Esophagus squamous epithelium (tissue), 5 donors: ENCODE results near the gene SLC35F6. TPM values are rescaled to one million over a fixed set of nuclear protein-coding genes. Genes with fewer than 3 reads are reported as not detected.
"Not testable (repeated sequence)": the region's sequence is repeated elsewhere in the genome, so short reads cannot be mapped to it uniquely, and the experiment has no call there.

Source experiments
- DNase-seq: peaks from one replicate; lab custom pipeline; 2025; lab: John Stamatoyannopoulos, UW
- H3K27ac ChIP-seq, 4 donors: fragments of 200-600 bp; sonication (generic); one replicate each; pipeline ENCODE4 v1.5.1; 2016 to 2019; ENCODE audit warnings: mild to moderate bottlenecking in 1 of 4
- H3K27me3 ChIP-seq, 4 donors: fragments of 200-600 bp; sonication (generic); 1 replicate in 3 of 4; 2 replicates in 1 of 4; pipeline versions ENCODE4 v1.5.1 to v1.6.0; 2017 to 2021; ENCODE audit warnings: antibody characterized with exemption in 1 of 4
- H3K36me3 ChIP-seq, 3 donors: fragments of 200-600 bp; sonication (generic); one replicate each; pipeline ENCODE4 v1.5.1; 2016 to 2019
- H3K4me1 ChIP-seq, 3 donors: fragments of 200-600 bp; sonication (generic); one replicate each; pipeline ENCODE4 v1.5.1; 2017 to 2019
- H3K4me3 ChIP-seq, 4 donors: fragments of 200-600 bp; sonication (generic); 1 replicate in 3 of 4; 2 replicates in 1 of 4; pipeline ENCODE4 v1.5.1; 2016 to 2019; ENCODE audit warnings: mild to moderate bottlenecking in 2 of 4, moderate library complexity in 1 of 4
- H3K9me3 ChIP-seq, 3 donors: fragments of 200-600 bp; sonication (generic); one replicate each; pipeline ENCODE4 v1.5.1; 2016 to 2019
- CTCF ChIP-seq, 6 experiments: fragments of 450-650 bp in 4 of 6; fragments of 200-600 bp in 2 of 6; sonication (generic) in 2 of 6; IDR thresholded peaks; one replicate each; pipeline ENCODE4 v1.5.1; 2016 to 2019; ENCODE audit warnings: antibody characterized with exemption in 6 of 6, mild to moderate bottlenecking in 4 of 6, moderate library complexity in 4 of 6
- POLR2A ChIP-seq, 4 donors: fragments of 450-650 bp; IDR thresholded peaks; one replicate each; pipeline ENCODE4 v1.6.1; 2017; ENCODE audit warnings: antibody characterized with exemption in 4 of 4, mild to moderate bottlenecking in 4 of 4, moderate library complexity in 3 of 4
- WGBS, 2 donors: methylation state at CpG; one replicate each; pipeline ENCODE4 v1.1.5; 2018; 5-methylcytosine and 5-hydroxymethylcytosine counted together
- intact Hi-C: fragments of 100-400 bp; cut with DNase I; formaldehyde crosslinking; loops from one replicate; pipeline ENCODE4 v1.15.0; 2022
- total RNA-seq, 4 donors: library from RNA; depleted of rRNA; stranded (reverse); fragments of >200 nt; gene quantifications; one replicate each; pipeline ENCODE4 v1.1.0, GENCODE V29; 2016
- donor health status: DM: yes; HTN: yes; CAD: no.

SLC35F6 gene
- total RNA-seq, 4 donors from 2014 or later: 39.6 to 61.4 (median 48.0) TPM

GRCh38 chr2:26744953-26745352, 19.1 kb upstream of the SLC35F6 start:
- 80 to 81% methylated on average over 2 to 3 of the region's 3 CpGs for WGBS, 2 donors
- Histone ChIP-seq H3K36me3 (no peaks in the 10 kb centered on the region), H3K4me1 (peaks cover 0 to 14% (median 0%) of the 10 kb centered on the region in 3 donors), H3K4me3 (no peak overlapping the region), H3K27ac (no peak overlapping the region), H3K27me3 (no peaks in the 10 kb centered on the region), H3K9me3 (no peaks in the 10 kb centered on the region)
- intact Hi-C loops: no loop called here
- no peak for TF ChIP-seq CTCF (IDR thresholded peaks at IDR 0.05)
- TF ChIP-seq POLR2A (IDR thresholded peaks at IDR 0.05): no peak
- DNase-seq: no peak

GRCh38 chr2:26745609-26746327, 18.3 kb upstream of the SLC35F6 start:
- H3K4me1 ChIP-seq: peaks cover 0 to 18% (median 0%) of the 10 kb centered on the region in 3 donors
- no peaks in the 10 kb centered on the region for H3K9me3 ChIP-seq
- 30 to 33% methylated on average over 8 to 9 of the region's 9 CpGs for WGBS, 2 donors
- H3K36me3 ChIP-seq: no peaks in the 10 kb centered on the region
- no peak overlapping the region for H3K4me3 ChIP-seq
- no peaks in the 10 kb centered on the region for H3K27me3 ChIP-seq
- intact Hi-C loops: no loop called here
- H3K27ac ChIP-seq: no peak overlapping the region
- no peak for TF ChIP-seq POLR2A (IDR thresholded peaks at IDR 0.05)
- TF ChIP-seq CTCF (IDR thresholded peaks at IDR 0.05): peak; percentile 67 to 95 (median 92)
- DNase-seq: no peak

- Histone ChIP-seq H3K4me1 (peaks cover 0 to 13% (median 0%) of the 10 kb centered on the region in 3 donors), H3K36me3 (no peaks in the 10 kb centered on the region), H3K9me3 (no peaks in the 10 kb centered on the region), H3K4me3 (no peak overlapping the region), H3K27me3 (no peaks in the 10 kb centered on the region), H3K27ac (no peak overlapping the region)
- no peak for DNase-seq
- intact Hi-C loops: no loop called here
- WGBS, 2 donors: 52 to 69% methylated on average over 3 of the region's 3 CpGs
- no peak for TF ChIP-seq CTCF (IDR thresholded peaks at IDR 0.05)
- no peak for TF ChIP-seq POLR2A (IDR thresholded peaks at IDR 0.05)
Measured at GRCh38 chr2:26746934-26747333, 17.1 kb upstream of the SLC35F6 start.

- H3K27ac ChIP-seq, DNase-seq, H3K27me3 ChIP-seq, H3K4me3 ChIP-seq, H3K9me3 ChIP-seq, intact Hi-C loops, H3K36me3 ChIP-seq: not testable (repeated sequence)
- 48% methylated on average over 7 of the region's 8 CpGs for WGBS, 2 donors
- H3K4me1 ChIP-seq: peaks cover 0 to 23% (median 0%) of the 10 kb centered on the region in 3 donors
Measured at GRCh38 chr2:26749787-26750420, 14.2 kb upstream of the SLC35F6 start.

GRCh38 chr2:26750467-26750866, 13.6 kb upstream of the SLC35F6 start:
- DNase-seq, H3K4me3 ChIP-seq, H3K36me3 ChIP-seq, H3K27me3 ChIP-seq, intact Hi-C loops, H3K27ac ChIP-seq, H3K9me3 ChIP-seq: not testable (repeated sequence)
- WGBS, 2 donors: 83 to 91% methylated on average over 11 of the region's 11 CpGs
- H3K4me1 ChIP-seq: peaks cover 0 to 28% (median 5%) of the 10 kb centered on the region in 3 donors

- 66 to 74% methylated on average over 3 of the region's 3 CpGs for WGBS, 2 donors
Measured at GRCh38 chr2:26752656-26753055, 11.4 kb upstream of the SLC35F6 start.

More at GRCh38 chr2:26752656-26753055, 11.4 kb upstream of the SLC35F6 start:
- no peak overlapping the region for H3K4me3 ChIP-seq
- no peak for DNase-seq
- no peaks in the 10 kb centered on the region for H3K9me3 ChIP-seq
- no peaks in the 10 kb centered on the region for H3K36me3 ChIP-seq
- peaks cover 0 to 50% (median 13%) of the 10 kb centered on the region in 3 donors for H3K4me1 ChIP-seq
- intact Hi-C loops: no loop called here
- no peak overlapping the region for H3K27ac ChIP-seq
- TF ChIP-seq CTCF (IDR thresholded peaks at IDR 0.05) (no peak), POLR2A (IDR thresholded peaks at IDR 0.05) (no peak)
- no peaks in the 10 kb centered on the region for H3K27me3 ChIP-seq
